GM12892 (cell line): ENCODE measurements around the gene HRH1.

Source experiments
- POLR2A ChIP-seq: IDR thresholded peaks from 2 replicates; pipeline ENCODE4 v1.6.1; 2011; ENCODE audit warnings: low read depth, low read length, control low read depth
- TAF1 ChIP-seq: IDR thresholded peaks from 2 replicates; pipeline ENCODE4 v1.6.1; 2011; ENCODE audit warnings: low read depth, mild to moderate bottlenecking, control low read depth, low read length, borderline replicate concordance

DNA sequence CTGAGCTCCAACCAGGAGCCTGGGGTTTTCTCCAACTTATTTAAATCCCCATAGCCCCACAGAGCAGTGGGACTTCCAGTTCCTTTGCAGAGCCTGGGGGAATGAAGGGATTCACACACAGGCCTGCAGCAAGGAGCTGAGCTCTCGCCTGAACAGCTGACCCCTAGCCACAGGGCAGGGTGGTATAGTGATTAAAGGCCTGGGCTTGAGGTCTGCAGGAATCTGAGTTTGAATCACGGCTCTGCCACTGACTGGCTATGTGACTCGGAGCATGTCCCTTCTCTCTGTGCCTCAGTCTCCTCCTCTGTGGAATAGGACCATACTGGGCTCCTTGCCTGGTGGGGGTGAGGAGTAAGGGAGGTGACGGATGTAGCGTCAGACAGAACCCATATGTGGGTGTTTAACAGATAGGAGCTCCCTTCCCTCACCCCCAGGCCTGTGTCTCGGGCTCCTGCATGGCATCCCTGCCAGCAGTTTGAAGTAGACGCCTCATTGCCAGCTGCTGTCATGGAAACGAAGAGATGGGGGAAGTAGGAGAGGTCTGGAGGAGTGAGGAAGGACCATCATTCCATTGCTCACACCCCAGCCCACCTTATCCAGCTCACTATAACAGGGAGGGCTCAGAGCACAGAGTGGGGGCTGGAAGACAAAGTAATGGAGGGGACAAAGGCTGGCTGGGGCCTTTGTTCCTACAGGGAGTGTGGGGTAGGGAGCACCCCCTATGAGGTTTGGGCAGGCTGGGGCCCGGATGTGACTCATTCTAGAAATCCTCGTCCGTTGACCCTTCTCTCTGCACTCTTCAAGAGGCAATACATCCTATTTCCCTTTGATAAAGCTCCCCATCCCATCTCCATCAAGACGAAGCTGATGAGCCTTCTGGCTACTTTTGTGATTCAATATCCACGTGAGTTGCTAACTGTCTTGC, 14.8 kb downstream of the HRH1 start:
- TF ChIP-seq POLR2A (no peak), TAF1 (no peak)
